NCI-H510A (cell line): Measurements from ENCODE around the gene SDK1.

ENCODE experiments used
- DNase-seq: peaks from one replicate; lab custom pipeline; 2025; lab: John Stamatoyannopoulos, UW

The SDK1 gene

DNA sequence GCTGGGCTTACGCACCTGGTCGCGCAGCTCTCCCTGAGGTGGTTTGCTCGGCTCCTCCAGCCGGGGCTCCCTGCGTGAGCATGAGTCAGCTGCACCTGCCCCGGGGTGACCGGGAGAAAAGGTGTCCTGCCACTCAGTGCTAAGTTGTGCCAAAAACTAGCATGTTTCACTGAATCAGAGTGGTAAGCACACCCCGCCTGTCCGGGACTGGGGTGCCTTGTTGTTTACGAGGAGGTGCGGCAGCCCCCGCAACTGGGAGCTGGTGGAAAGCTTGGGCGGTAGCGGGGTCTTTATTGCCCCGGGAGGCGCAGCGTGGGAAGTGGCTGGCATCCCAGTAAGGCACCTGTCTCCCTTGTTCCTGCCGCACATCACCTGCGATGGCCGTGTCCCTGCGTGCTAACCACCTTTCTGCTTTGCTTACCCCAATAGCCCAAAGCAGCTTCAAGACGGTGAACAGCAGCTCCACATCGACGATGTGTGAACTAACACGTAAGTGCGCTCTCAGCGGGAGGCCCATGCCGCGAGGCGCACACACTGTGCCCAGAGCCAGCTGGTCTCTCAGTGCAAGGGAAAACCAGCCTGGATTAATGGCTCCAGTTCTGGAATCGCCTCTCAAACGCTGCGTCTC is 874.4 kb downstream of the SDK1 start:
- DNase-seq = no peak

DNA sequence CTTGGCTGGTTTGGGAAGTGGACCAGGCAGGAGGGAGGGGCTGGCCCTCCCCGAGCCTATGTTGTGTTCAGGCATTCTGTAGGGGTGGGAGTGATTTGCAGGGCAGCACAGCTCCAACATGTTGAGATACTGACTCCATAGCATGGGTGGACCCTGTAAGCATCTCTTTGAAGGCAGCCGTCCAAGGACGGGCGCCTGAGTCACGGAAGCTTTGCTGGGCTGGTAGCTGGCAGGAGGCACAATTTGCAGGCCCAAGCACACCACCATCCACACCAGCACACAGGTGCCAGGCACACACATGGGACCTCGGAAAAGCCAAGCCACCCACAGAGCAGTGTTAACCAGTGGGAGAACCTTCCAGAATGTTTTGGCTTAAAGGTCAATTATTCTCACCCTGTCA is 875.9 kb downstream of the SDK1 start:
- DNase-seq = no peak

DNA sequence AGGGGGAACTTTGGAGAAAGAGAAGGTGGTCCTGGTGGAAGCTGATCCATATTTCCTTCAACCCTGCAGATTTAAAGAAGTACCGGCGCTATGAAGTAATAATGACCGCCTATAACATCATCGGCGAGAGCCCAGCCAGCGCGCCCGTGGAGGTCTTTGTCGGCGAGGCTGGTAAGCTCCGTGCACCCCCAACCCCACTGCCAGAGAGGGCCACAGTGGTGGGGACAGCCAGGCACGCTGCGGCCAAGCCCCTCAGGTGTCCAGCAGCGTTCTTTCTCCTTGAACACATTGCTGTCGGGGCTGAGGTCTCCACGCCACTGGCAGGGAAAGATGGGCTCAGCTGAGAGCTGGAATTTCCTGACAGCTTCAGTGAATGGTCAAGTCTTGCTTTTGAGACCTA is 877.4 kb downstream of the SDK1 start:
- DNase-seq = no peak

DNA sequence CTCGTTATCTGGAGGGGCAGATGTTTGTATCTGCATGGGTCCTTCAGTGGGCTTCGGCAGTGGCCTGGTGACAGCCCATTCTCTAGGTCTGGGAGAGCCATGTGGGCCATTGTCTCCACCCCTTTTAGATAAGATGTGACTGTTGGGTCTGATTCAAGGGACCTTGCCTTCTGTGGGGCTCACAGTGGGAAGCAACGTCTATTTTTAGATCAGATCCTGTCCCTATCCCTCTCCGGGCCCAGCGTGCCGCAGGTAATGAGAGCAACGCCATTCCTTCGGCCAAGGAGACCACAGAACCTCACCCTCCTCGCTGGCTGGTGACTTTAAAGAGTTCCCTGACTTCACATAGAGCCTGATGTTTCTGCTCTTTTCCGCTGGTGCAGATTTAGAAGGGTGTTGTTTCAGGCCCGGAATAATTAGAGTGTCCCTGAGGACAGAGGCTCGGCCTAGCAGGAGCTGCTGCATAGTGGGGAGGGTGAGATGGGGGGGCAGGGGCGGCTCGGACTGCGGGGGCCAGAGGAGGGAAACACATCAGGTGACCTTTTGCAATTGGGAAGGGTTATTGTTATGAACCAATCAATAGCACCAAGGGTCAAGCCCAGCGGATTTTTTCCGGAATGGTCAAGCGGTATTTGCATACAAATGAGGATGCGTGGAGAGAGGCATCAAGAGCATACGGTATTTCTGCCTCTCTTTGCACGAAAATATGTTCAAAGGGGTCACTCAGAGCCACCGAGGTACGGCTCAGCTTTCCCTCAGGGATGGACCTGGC is 878.0 kb downstream of the SDK1 start:
- DNase-seq = no peak

DNA sequence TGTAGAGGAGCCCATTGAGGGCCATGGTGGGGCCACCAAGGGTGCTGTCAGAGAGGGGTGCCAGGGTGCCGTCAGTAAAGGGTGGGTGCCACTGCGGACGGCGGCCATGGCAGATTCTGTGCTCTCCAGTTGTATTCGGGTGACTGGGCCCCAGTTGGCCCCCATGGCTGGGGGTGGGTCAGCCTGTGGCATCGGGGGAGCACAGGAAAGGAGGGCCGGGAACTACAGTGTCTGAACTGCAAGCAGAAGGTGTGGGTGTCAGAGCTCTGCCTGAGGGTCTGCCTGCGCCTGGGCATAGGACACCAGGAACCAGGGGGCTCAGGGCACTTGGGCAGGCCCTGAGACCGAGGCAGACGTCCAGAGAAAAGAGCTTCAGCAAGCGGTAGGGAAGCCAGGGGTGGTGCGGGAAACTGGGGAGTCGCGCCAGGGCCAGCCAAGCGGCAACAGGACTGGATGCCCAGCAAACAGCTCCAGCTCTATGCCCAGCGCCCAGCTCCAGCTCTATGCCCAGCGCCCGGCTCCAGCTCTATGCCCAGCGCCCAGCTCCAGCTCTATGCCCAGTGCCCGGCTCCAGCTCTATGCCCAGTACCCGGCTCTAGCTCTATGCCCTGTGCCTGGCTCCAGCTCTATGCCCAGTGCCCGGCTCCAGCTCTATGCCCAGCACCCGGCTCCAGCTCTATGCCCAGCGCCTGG is 878.8 kb downstream of the SDK1 start:
- no peak for DNase-seq

DNA sequence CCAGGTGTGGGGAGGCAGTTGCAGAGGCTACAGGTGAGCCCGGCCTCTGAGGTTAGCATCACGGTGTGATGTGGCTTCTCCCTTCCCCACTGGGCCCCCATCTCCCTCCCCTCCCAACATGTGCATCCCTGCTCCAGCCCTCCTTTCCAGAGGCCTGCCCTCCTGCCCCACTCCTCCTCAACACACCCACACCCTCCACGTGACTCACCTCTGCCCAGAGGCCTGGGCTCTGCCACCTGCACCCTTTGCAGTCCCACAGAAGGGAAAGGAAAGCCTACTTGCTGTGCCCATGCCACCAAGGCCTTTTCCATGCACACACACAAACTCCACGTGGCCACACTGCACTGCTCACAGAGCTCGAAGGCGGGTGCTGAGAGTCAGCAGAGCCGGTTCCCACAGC is 880.4 kb downstream of the SDK1 start:
- DNase-seq = no peak

DNA sequence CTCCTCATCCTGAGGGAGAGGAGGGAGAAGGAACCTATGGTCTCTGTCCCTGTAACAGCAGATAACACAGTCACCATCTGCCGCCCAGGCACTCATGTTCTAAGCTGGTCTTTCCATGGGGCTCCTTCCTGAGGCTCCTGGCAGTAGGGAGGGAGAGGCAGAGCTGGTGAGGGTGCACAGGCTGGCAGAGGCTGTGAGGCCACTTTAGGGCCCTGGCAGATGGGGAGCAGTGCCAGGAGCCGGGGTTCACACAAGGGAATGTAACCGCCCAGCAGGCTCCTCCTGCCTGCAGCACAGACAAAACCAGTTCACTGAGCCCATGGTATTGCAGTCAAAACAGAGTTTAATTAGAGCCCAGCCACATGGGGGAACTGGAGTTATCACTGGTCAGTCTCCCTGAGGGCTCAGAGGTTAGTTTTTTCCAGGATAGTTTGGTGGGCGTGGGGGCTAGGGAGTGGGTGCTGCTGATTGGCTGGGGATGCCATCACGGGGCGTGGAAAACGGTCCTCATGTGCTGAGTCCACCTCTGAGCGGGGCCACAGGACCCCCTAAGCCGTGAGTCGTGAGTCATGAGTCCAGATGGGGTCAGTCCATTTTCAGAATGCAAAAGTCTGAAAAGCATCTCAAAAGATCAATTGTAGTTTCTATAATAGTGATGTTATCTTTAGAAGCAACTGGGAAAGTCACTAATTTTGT is 881.7 kb downstream of the SDK1 start:
- DNase-seq = no peak

DNA sequence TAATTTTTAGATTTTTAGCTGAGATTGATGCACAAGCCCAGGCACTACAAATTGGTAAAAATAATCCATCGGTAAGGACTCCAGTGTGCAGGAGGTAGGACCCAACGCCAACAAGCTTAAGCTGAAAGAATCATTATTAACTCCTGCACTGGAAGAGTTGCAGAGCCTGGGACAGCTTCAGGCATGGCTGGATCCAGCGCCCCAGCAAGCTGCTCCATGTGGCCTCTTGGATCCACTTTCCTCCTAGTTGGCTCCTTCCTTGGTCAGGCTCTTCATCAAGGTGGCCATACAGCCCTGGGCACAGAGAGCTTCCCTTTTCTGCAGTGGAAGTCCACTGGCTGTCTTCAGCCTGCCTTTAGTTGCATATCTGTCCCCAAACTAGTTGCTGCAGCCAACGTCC is 883.6 kb downstream of the SDK1 start:
- no peak for DNase-seq

DNA sequence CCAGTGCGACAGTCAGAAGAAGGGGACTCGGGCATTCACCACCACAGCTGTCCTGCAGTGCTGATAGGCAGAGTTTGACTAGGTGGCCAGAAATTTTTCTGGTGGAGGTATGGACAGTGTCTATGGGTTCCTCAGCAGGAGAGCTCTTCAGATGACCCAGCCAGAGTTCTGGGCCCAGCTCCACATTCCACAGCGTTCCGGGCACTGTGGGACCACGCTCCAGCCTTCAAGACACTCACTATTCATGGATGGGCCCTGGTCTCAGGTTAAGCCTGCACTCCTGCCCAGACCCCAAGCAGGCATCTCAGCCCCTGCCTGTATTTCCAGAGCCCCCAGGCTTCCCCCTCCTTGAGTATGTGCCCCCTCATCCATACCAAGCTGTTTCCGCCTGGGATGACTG is 884.1 kb downstream of the SDK1 start:
- no peak for DNase-seq

DNA sequence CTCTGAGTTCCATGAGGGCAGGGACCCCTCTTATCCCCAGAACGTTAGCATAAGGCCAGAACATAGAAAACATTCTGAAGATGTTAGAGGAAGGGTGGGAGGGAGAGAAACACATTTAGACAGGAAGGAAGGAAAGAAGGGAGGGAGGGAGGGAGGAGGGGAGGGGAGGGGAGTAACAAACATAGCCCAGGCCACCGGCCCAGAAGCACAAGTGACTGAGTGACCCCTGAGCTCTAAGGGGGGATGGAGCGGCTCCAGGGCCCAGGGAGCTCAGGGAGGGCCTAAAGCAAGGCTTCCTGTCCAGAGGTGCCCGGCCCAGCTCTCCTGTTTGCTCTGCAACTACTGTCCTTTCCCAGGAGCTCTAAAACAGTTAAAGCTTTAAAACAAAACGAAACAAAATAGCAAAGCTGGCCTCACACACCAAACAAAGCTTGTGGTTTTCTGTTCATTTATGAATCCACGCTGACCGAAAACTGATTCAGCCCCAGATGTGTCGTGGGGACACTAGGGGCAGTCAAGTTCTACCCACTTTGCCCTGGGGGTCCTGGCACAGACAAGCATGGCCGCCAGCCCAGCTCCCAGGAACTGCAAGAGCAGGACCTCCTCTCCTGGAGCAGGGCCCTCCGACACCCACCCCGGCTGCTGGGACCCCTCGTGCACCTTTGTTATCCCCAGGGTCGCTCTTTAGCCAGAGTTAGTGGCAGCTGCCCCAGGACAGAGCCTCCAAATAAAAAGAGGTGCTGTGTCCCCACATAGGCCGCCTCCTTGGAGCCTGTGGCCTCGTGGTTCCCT is 884.9 kb downstream of the SDK1 start:
- no peak for DNase-seq

DNA sequence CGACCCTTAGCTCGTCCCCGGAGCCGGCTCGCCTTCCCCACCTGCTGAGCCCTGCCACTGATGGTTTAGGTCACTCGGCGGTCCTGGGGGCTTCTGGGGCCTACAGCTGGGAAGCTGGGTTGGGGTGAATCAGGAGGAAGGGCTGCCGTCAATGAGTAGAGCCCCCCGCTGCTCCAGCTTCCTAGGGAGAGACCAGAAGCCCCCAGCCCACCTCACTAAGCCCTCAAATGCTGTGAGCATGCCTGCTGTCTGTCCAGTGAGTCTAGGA is 885.4 kb downstream of the SDK1 start:
- DNase-seq = no peak

DNA sequence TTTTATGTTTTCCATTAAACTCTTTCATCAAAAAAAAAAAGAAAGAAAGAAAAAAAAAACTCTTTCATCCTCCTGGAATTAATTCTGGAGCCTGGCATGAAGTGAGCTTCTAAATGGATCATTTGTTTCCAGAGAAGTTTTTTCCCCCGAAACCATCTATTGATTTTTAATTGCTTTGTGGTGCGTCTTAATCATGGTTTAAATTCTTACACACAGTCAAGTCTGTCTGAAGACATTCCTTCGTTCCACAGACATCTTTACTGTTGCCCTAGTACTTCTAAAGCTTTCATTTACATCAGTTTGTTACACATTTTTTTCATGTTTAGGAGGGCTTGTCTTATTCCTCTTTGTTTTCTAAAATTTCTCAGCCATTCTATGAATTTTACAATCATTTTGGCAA is 887.6 kb downstream of the SDK1 start:
- no peak for DNase-seq

DNA sequence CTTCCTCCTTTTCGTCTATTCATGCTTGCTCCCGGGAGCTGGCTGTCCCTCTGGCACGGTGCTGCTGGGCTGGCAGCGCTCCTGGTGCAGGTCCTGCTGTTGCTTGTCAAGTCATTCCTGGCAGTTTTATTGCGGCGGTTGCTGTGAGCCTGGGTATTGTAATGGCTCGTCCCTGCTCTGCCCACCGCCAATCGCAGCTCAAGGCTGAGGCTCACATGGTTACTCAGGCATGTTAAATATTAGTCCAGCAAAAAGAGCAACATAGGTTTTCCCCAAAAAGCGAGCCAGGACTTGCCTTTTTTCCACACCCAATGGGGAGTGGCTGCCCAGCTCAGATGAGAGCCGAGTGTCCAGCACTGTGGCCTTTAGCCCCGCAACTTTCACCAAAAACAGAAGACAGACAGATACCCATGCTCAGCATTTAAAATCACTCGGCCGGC is 888.1 kb downstream of the SDK1 start:
- no peak for DNase-seq

DNA sequence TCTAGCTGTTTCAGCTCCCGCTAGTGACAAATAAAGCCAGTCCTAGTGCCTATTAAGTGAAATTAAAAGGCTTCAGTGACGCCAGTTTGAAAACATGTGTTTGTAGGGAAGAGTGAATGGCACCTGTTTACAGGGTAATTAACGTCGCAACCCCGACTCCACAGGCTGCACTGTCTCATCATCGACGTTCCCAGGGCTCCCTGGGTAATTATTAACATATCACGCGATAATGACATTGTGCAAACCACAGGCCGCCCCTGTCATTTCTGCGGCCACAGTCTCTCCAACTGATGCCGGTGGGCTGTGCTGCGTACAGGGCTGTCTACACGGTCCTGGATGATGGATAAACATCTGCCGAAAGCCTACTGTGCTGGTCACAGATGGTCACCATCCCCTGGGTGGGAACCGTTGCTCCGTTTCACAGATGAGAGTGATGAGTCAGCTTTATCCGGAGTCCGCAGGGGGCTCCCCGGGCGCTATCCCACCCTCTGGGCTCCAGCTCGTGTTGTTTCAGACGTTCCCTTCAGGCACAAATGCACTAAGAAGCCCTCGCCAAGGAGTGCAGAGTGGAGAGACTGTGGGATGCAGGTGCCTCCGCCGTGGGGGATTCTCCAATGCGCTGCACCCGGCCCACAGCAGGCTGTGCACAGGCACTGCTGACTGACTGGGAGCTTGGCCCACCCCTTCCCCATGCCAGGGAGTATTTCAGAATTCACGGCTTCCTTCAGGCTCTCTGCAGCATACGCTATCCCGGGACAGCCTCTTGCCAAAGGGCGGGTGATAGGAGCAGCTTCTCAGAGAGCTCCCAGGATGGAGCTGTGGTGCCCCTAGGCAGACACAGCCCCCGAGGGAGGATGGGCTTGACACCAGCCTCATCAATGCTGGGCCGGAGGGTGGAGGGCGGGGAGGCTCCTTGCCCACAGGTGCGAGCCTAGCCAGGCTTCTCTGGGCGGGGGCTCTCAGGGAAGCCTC is 889.2 kb downstream of the SDK1 start:
- no peak for DNase-seq

DNA sequence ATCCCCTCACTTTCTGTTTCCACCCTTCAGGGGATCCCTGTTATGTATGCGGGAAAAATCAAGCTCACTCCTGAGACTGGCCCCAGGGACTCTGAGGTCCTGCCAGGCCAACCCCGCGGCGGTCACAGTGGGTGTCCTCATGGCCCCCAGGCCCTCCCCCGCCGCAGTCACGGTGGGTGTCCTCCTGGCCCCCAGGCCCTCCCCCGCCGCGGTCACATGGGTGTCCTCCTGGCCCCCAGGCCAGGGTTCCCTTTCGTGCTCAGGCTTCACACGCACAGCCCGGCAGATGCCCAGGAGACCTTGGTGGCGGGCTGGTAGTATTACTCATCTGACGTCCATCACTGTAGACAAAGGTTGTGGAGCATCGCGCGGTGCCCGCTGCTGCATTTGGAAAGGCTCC is 890.0 kb downstream of the SDK1 start:
- DNase-seq = no peak

DNA sequence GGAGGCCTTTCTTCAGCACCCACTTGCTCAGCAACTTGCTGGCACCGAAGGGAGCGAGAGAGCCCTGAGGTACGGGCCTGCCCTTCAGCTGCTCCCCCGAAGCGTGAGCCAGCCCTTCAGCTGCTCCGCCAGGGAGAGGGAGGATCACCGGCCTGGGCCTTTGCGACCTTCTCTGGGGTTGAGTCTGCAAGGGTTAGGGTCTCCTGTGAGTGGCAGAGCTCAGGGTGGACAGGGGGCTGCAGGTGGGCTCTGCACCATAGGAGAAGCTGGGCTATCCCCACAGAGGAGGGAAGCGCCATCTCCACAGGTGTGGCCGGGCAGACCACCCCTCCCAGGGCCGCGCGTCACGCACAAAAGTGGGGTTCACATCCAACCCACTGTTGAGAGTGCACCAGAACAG is 890.5 kb downstream of the SDK1 start:
- DNase-seq = no peak

DNA sequence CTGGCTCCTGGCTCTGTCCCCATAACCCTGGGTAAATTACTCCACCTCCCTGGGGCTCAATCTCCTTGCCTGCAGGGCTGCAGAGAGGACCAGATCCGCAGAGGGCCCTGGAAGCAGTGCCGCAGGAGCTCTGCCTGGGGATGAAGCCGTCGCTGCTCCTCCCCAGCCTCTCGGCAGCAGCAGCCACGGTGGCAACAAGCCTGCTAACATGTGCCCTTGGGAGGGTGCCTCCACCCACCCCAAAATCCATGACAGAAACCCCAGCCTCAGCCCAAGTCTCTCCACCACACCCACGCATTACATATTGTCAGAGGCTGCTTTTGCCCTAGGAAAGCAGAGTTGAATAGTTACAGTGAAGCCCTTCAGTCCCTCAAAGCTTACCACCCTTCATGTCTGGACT is 894.6 kb downstream of the SDK1 start:
- DNase-seq = no peak

DNA sequence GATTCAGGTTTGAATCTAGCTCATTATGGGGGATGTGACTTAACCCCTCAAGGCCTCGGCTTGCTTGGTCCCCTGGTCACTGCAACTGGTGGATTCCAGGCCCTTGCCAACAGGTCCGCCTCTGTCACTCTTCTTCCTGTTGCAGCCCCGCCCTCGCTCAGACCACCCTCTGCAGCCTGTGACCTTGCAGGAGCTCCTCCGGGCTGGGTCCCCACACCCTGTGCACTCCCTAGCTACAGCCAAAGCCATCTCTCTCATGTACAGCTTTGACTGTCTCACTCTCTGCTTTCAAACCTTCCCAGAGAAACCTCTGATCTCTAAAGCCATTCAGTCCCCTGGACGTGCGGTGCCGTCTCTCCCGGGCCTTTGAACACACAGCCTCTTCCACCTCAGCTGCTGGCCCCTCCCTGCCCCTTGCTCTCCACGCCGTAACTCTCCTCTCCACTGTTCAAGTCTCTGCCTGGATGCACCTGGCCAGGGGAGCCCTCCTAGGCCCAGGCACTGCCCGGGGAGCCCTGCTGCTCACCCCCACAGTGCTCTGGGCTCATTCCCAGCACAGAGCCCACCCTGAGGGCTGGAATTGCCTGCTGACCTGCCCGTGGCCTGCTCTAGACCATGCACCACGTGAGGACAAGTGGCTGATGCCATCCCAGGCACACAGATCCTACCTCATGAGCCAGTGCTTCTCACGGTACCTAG is 895.2 kb downstream of the SDK1 start:
- no peak for DNase-seq

DNA sequence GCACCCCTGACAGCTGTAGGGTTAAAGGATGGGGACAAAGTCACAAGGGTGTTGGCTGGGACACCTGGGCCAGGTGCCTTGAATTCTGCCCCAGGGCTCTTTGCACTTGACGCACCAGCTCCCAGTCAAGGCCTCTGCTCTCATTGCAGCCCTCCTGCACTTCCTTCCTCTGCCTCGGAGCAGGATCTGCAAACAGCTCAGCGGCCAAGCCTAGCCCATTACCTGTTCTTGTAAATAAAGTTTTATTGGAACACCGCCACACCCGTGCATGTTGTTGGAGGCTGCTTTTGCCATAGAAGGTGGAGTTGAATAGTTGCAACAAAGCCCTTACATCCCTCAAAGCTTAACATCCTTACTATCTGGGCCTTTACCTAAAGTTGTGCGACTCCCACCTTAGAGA is 897.2 kb downstream of the SDK1 start:
- DNase-seq = no peak

DNA sequence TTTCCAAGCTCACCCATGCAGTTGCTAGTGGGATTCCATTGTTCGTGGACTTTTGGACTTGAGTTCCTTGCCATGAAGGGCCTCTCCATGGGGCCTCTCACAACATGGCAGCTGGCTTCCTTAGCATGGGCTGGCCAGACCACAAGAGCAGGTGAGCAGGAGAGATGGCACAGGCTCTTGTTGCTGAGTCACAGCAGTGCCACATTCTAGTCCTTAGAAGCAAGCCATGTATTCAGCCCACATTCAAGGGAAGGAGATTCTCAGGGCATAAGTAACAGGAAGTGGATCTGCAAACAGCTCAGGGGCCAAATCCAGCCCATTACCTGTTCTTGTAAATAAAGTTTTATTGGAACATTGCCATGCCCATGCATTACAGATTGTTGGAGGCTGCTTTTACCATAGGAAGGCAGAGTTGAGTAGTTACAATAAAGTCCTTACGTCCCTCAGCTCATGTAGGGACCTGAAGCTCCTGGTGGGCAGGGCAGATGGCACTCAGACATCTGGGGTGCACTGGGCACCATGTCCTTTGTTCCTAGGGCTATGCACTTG is 899.6 kb downstream of the SDK1 start:
- no peak for DNase-seq
